Neural progenitor cell (in vitro differentiated cells): ENCODE results near the gene CYP2F1. TPM values are rescaled to one million over a fixed set of nuclear protein-coding genes. Genes with fewer than 3 reads are reported as not detected.
"Not testable (repeated sequence)": the region's sequence is repeated elsewhere in the genome, so short reads cannot be mapped to it uniquely, and the experiment has no call there.

Experiments used
- DNase-seq: peaks from one replicate; pipeline ENCODE4 v3.0.0-alpha.2; 2016; ENCODE audit warnings: low spot score
- H2AFZ ChIP-seq: fragments of 200-600 bp; sonication (generic); replicated peaks from 2 replicates; pipeline ENCODE4 v1.6.1; 2016; ENCODE audit warnings: antibody characterized with exemption
- H3F3A ChIP-seq: fragments of 200-600 bp; sonication (generic); 2 replicates; pipeline ENCODE4 v1.6.1; 2016; ENCODE audit warnings: antibody characterized with exemption, low read depth
- H3K27ac ChIP-seq: fragments of 200-600 bp; sonication (generic); 2 replicates; pipeline ENCODE4 v1.5.1; 2016; ENCODE audit warnings: mild to moderate bottlenecking
- H3K27me3 ChIP-seq: fragments of 200-600 bp; sonication (generic); 2 replicates; pipeline ENCODE4 v1.6.1; 2016; ENCODE audit warnings: mild to moderate bottlenecking, moderate library complexity
- H3K36me3 ChIP-seq: fragments of 200-600 bp; sonication (generic); 2 replicates; pipeline ENCODE4 v1.5.1; 2016
- H3K4me1 ChIP-seq: fragments of 200-600 bp; sonication (generic); 2 replicates; pipeline ENCODE4 v1.6.1; 2016; ENCODE audit warnings: mixed run types
- H3K4me2 ChIP-seq: fragments of 200-600 bp; sonication (generic); 2 replicates; pipeline ENCODE4 v1.6.1; 2016
- H3K4me3 ChIP-seq: fragments of 200-600 bp; sonication (generic); 2 replicates; pipeline ENCODE4 v1.5.1; 2016
- H3K79me2 ChIP-seq: fragments of 200-600 bp; sonication (generic); 2 replicates; pipeline ENCODE4 v1.6.1; 2016; ENCODE audit warnings: low read depth
- H3K9ac ChIP-seq: fragments of 200-600 bp; sonication (generic); 2 replicates; pipeline ENCODE4 v1.6.1; 2016
- H3K9me3 ChIP-seq: fragments of 200-600 bp; sonication (generic); 2 replicates; pipeline ENCODE4 v1.5.1; 2016; ENCODE audit warnings: low read depth
- H4K20me1 ChIP-seq: fragments of 200-600 bp; sonication (generic); 2 replicates; pipeline ENCODE4 v1.6.1; 2016; ENCODE audit warnings: low read depth
- H3K27ac Mint-ChIP-seq: 3 replicates; pipeline ENCODE4 v1.8.0; 2021; ENCODE audit warnings: mixed read lengths
- H3K27me3 Mint-ChIP-seq: 2 replicates; pipeline ENCODE4 v1.8.0; 2022; ENCODE audit warnings: low read depth, mild to moderate bottlenecking, inconsistent platforms, moderate library complexity, mixed read lengths; ENCODE audit not compliant: insufficient read depth
- H3K36me3 Mint-ChIP-seq: 3 replicates; pipeline ENCODE4 v1.8.0; 2021; ENCODE audit warnings: mixed read lengths
- H3K4me1 Mint-ChIP-seq: 3 replicates; pipeline ENCODE4 v1.8.0; 2021; ENCODE audit warnings: mixed read lengths
- H3K4me3 Mint-ChIP-seq: 3 replicates; pipeline ENCODE4 v1.8.0; 2021; ENCODE audit warnings: mild to moderate bottlenecking, moderate library complexity, mixed read lengths
- H3K9me3 Mint-ChIP-seq: 3 replicates; pipeline ENCODE4 v1.8.0; 2020; ENCODE audit warnings: mixed read lengths
- CTCF ChIP-seq: fragments of 200-600 bp; sonication (generic); IDR thresholded peaks from 2 replicates; pipeline ENCODE4 v1.5.1; 2017; ENCODE audit warnings: antibody characterized with exemption, mild to moderate bottlenecking
- EZH2 ChIP-seq: fragments of 200-600 bp; sonication (generic); IDR thresholded peaks from 2 replicates; pipeline ENCODE4 v1.6.1; 2017; ENCODE audit warnings: antibody characterized with exemption, mild to moderate bottlenecking, moderate library complexity
- EZH2phosphoT487 ChIP-seq: fragments of 200-600 bp; sonication (generic); IDR thresholded peaks from 2 replicates; pipeline ENCODE4 v1.6.1; 2017; ENCODE audit warnings: antibody characterized with exemption
- total RNA-seq: library from RNA; depleted of rRNA; stranded (reverse); fragments of >200 nt; gene quantifications from 2 replicates; pipeline ENCODE4 v1.2.3, GENCODE V29; 2015; ENCODE audit warnings: low replicate concordance

The CYP2F1 gene
- total RNA-seq, 1 donor from 2014 or later: not detected

GRCh38 chr19:41116261-41116660 is 2.0 kb downstream of the CYP2F1 start:
- TF ChIP-seq EZH2 (no peak), CTCF (no peak), EZH2phosphoT487 (no peak)
- Mint-ChIP-seq H3K9me3 (peaks cover 13% of the 10 kb centered on the region), H3K27me3 (peaks cover 12% of the 10 kb centered on the region), H3K27ac (no peak overlapping the region), H3K4me1 (no peaks in the 10 kb centered on the region), H3K4me3 (no peak overlapping the region), H3K36me3 (no peaks in the 10 kb centered on the region)
- Histone ChIP-seq H2AFZ (no peak overlapping the region), H3K9ac (no peak overlapping the region), H3K9me3 (no peaks in the 10 kb centered on the region), H3K4me2 (no peak overlapping the region), H3K36me3 (no peaks in the 10 kb centered on the region), H3K4me1 (no peaks in the 10 kb centered on the region), H4K20me1 (no peaks in the 10 kb centered on the region), H3F3A (no peaks in the 10 kb centered on the region), H3K27me3 (no peaks in the 10 kb centered on the region), H3K27ac (no peak overlapping the region), H3K79me2 (no peaks in the 10 kb centered on the region), H3K4me3 (no peak overlapping the region)
- DNase-seq: no peak

GRCh38 chr19:41120929-41121911 is 7.0 kb downstream of the CYP2F1 start:
- DNase-seq, H3K4me1 ChIP-seq, H3K36me3 Mint-ChIP-seq, H4K20me1 ChIP-seq, H3K9me3 ChIP-seq, H3K4me1 Mint-ChIP-seq, H3K27me3 Mint-ChIP-seq, H3K9ac ChIP-seq, H3F3A ChIP-seq, H3K79me2 ChIP-seq, H3K4me3 ChIP-seq, H2AFZ ChIP-seq, H3K27me3 ChIP-seq, H3K4me2 ChIP-seq, H3K9me3 Mint-ChIP-seq, H3K36me3 ChIP-seq, H3K27ac ChIP-seq: not testable (repeated sequence)
- Mint-ChIP-seq H3K4me3 (peak overlapping the region; percentile 44), H3K27ac (peak overlapping the region; percentile 10)

- not testable (repeated sequence) for H4K20me1 ChIP-seq, H3K4me3 ChIP-seq, H3F3A ChIP-seq, H3K4me2 ChIP-seq, H3K36me3 Mint-ChIP-seq, H3K27me3 ChIP-seq, H3K36me3 ChIP-seq, H3K27ac Mint-ChIP-seq, H2AFZ ChIP-seq, H3K9me3 ChIP-seq, H3K27ac ChIP-seq, H3K4me1 Mint-ChIP-seq, DNase-seq, H3K79me2 ChIP-seq, H3K4me3 Mint-ChIP-seq, H3K9ac ChIP-seq, H3K27me3 Mint-ChIP-seq, H3K4me1 ChIP-seq, H3K9me3 Mint-ChIP-seq
Measured at GRCh38 chr19:41122846-41123245, 8.6 kb downstream of the CYP2F1 start.

- DNase-seq: no peak
- TF ChIP-seq EZH2 (no peak), EZH2phosphoT487 (no peak), CTCF (no peak)
Measured at GRCh38 chr19:41123716-41124294, 9.6 kb downstream of the CYP2F1 start.

More at GRCh38 chr19:41123716-41124294, 9.6 kb downstream of the CYP2F1 start:
- no peaks in the 10 kb centered on the region for H3K79me2 ChIP-seq
- H3K27ac ChIP-seq: no peak overlapping the region
- no peak overlapping the region for H3K4me3 Mint-ChIP-seq
- H3K27me3 ChIP-seq: peaks cover 6% of the 10 kb centered on the region
- no peak overlapping the region for H2AFZ ChIP-seq
- peaks cover 13% of the 10 kb centered on the region for H3K4me1 Mint-ChIP-seq
- peaks cover 11% of the 10 kb centered on the region for H3K27me3 Mint-ChIP-seq
- H3K27ac Mint-ChIP-seq: peak overlapping the region; percentile 33
- no peaks in the 10 kb centered on the region for H3K36me3 Mint-ChIP-seq
- no peak overlapping the region for H3K9ac ChIP-seq
- peaks cover 10% of the 10 kb centered on the region for H3F3A ChIP-seq
- H3K4me2 ChIP-seq: no peak overlapping the region
- H3K4me3 ChIP-seq: no peak overlapping the region
- H3K36me3 ChIP-seq: no peaks in the 10 kb centered on the region
- no peaks in the 10 kb centered on the region for H3K9me3 ChIP-seq
- no peaks in the 10 kb centered on the region for H3K4me1 ChIP-seq
- no peaks in the 10 kb centered on the region for H3K9me3 Mint-ChIP-seq
- H4K20me1 ChIP-seq: no peaks in the 10 kb centered on the region
